KG1 (cell line): Measurements from ENCODE around the gene TCEA3.

Experiments used
- DNase-seq: peaks from one replicate; lab custom pipeline; 2025; lab: John Stamatoyannopoulos, UW

Gene TCEA3

GRCh38 chr1:23367791-23368561, 56.6 kb downstream of the TCEA3 start:
- peak; percentile 95 for DNase-seq

DNA sequence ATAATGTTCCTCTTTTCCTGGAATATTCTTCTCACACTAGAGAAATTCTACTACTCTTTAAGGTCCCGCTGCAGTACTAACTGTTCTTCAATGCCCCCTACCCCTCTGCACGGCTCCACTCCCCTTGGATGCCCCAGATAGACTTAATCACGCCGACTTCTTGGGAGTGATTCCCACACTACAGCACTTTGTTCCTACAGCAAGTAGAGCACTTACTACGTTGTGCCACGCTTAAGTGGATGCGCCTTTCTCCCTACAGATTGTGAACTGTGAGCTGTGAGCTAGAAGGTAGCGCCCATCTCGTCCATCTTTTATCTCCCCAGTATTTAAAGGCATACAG, 57.1 kb downstream of the TCEA3 start:
- no peak for DNase-seq

GRCh38 chr1:23366598-23366997, 58.0 kb downstream of the TCEA3 start:
- DNase-seq = no peak

DNA sequence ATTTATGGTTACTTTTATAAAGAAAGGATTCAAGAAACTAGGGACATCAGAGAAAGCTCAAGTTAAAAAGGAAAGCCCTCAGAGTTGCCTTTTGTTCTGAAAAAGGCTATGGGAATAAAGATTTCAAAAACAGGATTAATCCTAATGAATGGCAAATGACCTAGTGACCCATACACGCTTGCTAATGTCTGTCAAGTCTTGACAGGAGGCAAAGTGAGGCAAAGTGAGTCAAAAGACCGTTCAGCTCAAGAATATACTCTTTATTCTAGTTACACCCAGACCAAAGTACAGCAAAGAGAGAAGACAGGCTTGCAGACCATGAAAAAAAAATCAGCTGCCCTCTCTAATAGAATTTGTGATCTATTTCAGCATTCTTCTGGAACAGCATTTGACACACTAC, 58.4 kb downstream of the TCEA3 start:
- DNase-seq = no peak

- no peak for DNase-seq
Observed at GRCh38 chr1:23362218-23362713, 62.3 kb downstream of the TCEA3 start.

DNA sequence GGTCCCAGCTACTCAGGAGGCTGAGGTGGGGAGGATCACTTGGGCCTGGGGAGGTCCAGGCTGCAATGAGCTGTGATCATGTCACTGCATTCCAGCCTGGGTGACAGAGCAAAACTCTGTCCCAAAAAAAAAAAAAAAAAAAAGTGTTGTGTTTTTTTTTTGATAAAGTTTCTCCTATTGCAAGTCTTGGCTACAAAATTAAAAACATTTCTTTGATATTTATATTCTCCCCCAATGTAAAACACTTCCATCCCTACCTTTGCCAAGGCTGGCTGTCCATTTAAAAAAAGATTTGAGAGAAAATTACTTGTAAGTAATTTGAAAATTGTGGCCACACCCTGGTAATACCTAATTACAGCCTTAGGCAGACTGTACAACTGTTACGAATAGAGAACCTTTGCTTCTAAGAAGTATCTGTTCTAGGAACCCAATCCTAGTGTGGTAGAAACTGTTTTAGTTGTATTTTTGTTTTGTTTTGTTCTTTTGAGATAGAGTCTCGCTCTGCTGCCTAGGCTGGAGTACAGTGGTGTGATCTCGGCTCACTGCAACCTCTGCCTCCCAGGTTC, 66.2 kb downstream of the TCEA3 start:
- no peak for DNase-seq

- DNase-seq = no peak
Observed at GRCh38 chr1:23357138-23357908, 67.2 kb downstream of the TCEA3 start.

- no peak for DNase-seq
Observed at GRCh38 chr1:23356471-23357137, 67.9 kb downstream of the TCEA3 start.

DNA sequence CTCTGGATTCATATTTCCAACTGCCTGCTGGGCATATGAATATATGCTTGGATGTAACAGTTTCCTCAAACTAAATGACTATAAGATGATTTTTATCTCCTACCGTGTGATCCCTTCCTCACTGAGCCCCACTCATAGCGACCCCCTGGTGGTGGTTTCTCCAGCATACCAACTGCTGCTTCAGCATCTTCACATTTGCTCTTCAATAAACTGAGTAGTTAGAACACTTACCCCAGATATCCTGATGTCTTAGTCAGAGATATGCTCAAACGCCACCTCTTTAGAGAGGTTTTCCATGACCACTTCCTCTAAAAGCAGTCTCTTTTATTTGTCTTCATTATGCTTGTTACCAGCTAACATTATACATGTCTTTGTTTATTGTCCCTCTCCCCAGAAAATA, 70.3 kb downstream of the TCEA3 start:
- no peak for DNase-seq

DNA sequence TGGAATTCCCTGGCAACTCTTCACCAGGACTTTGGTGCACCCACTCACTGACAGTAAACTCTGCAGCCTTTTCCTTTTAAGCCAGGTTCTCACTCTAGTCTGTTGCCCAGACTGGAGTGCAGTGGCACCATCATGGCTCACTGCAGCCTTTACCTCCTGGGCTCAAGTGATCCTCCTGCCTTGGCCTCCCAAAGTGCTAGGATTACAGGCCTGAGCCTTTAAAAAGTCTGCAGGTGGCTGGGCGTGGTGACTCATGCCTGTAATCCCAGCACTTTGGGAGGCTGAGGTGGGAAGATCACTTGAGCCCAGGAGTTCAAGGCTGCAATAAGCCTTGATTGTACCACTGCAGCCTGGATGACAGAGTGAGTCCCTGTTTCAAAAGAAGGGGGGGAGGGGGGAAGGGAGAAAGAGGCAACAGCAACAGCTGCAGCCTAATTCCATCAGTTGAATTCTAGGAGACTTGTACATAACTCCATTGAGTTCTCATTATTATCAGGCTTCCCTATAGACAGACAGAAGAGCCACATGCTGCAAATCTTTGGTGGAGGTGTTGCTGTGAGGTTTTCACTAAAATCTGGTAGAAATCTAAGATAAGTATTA, 72.4 kb downstream of the TCEA3 start:
- no peak for DNase-seq

DNA sequence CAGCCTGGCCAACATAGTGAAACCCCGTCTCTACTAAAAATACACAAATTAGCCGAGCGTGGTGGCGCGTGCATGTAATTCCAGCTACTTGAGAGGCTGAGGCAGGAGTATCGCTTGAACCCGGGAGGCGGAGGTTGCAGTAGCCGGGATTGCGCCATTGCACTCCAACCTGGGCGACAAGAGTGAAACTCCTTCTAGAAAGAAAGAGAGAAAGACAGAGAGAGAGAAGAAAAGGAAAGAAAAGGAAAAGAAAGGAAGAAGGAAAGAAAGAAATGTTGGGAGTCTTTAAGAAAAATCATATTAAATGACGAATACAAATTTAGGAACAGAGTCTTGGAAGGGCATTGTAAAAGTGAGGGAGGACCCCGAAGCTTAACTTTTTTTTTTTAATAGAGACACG, 78.6 kb downstream of the TCEA3 start:
- no peak for DNase-seq

DNA sequence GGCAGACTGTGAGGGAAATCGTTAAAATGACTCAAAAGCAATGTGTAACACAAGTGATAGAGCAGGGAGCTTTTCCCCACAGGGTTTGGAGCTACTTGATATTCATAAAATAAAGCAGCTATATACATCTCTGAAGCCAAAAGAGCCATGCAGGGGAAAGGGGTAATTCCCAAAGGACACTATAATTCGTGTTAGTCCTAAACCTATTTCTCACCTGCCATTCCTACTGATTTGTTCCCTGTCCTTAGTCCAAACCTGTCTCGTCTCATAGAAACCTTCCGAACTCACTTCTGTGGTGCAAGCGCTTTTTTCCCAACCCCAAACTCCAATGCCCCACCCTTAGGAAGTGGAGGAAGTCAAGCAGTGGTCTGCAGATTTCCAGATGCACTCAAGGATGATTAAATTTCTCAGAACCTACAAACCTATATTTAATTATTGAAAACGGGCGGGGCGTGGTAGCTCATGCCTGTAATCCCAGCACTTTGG, 79.5 kb downstream of the TCEA3 start:
- peak; percentile 77 for DNase-seq

DNA sequence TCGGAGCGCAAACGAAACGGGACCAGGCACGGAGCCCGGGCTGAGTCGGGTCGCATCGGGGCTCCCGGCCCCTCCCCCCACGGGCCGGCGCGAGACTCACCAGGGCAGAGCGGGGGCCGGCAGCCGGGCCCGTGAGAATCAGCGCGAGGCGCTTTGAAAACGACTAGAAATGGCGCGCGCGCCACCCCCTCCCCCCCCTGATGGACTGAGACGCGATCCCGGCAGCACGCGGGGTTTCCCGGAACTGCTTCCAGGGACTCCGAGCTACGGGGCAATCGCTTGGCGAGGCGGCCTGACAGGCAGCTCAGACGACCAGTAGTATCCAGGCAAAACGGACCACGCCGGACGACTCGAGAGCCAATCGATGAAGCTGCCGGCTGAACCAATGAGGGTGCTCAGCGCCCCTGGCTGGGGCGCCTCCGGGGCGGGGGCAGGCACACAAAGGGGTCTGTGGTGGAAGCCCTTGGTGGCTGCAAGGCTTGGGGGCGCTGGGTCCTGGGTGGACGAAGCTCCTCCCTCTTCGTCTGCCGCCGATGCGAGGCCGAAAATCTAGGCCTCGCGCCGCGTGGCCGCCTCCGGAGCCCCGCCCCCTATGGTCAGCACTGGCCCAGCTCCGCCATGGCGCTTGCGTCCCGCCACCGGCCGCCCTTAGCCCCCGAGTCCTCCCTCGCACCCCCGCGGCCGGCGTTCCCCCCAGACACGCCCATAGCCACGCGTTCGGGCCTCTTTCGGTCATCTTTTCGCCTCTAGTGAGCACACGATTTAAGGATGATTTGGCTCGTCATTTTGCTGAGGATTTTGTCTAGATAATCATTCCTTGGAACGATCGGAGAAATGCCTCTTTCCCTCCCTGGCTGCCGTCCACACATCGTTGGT, 80.2 kb downstream of the TCEA3 start, which contains the start of gene HNRNPR:
Gene HNRNPR, minus strand, starts transcription at position 174 of the 876 bp plus-strand sequence. CDS start 3,276 bp downstream, outside the sequence.
- peak; percentile 99 for DNase-seq

- no peak for DNase-seq
Observed at GRCh38 chr1:23343221-23344110, 81.1 kb downstream of the TCEA3 start.

DNA sequence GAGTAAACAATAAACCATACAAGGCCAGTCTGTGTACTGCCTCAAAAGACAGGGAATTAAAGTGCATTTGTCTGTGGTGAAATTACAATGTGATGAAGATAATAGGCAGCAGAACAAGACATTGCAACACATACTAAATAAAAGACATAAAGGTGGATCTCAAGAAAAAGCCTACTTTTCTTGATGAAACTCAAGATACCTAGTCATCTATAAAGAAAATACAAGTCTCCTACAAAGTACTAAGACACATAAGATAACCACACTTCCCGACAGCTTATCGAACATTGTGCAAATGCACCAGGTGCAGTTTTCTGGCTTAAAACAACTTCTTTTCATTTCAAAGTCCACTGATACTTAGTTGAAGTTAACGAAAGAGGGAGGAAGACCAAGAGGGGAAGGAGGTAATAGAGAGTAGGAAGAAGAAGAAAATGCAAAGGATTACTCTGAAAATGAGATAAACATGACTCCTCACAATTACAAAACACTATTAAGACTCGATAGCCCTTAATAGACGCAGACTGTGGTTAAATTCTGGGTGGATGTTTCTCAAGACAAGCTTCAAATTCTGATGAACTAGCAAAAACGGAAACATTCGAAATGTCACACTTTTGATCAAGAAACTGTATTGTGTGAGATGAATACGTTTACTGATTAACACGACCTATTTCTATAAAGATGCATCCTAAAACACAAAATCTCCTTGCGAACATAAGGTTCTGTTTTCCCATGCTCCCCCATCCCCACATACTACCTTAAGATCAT, 82.4 kb downstream of the TCEA3 start:
- no peak for DNase-seq

DNA sequence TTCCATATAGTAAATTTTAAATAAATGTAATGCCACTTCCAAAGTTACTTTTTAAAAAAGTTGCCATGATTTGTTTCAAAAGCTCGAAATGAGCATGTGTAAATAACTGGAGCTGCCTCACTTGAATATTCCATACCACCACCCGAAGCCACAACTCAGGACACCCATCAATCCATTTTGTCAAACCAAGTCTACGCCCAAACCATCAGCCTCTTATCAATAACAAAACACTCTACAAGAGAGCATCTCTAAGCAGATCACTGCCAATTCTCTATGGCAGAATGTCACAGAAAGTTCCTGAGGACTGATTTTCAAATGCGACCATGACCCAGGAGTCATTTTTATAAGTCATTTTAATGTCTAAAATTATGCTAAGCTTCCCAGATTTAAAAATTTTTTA, 84.9 kb downstream of the TCEA3 start:
- no peak for DNase-seq

DNA sequence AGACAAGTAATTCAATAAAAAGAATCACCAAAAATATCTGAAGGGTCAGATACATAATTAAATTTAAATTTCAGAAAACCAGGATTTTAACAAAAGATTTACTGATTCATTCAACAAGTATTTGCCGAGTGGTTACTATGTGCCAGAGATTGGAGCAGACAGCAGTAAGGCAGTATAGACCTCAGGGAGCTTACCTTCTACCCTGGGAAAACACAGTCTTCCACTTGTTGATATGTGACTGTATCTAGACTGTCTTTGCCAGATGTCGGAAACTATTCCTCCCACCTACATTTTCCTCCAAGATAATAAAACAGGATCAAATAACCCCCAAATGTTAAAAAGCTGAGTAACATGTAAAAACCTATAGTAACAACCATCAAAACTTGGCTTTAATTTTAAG, 86.7 kb downstream of the TCEA3 start:
- no peak for DNase-seq

DNA sequence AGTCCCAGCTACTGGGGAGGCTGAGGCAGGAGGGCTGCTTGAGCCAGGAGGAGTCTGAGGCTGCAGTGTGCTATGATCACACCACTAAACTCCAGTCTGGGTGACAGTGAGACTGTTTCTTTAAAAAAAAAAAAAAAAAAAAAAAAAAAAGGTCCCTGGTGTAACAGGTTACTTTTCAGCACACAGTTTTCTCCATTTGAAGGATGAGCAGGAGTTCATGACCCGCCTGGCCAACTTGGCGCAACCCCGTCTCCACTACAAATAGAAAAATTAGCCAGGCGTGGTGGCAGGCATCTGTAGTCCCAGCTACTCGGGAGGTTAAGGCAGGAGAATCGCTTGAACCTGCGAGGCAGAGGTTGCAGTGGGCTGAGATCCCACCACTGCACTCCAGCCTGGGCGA, 92.8 kb downstream of the TCEA3 start:
- no peak for DNase-seq
